Activated T-helper 1 cell treated with anti-CD3 and anti-CD28 coated beads, Interleukin-12 subunit alpha, Interleukin-12 subunit beta, Interleukin-2, Interleukin-4 antibody, amounts not matched to agents 30 ng/mL and 10 ng/mL and 1 ng/mL, durations not matched to agents 14 hours and 24 hours and 36 hours (primary cell): ENCODE data around the gene RHCE. TPM values are rescaled to one million over a fixed set of nuclear protein-coding genes. Genes with fewer than 3 reads are reported as not detected.
"Not testable (repeated sequence)": the region's sequence is repeated elsewhere in the genome, so short reads cannot be mapped to it uniquely, and the experiment has no call there.

Experiments
- DNase-seq: peaks from one replicate; pipeline ENCODE4 v3.0.0; 2021; ENCODE audit warnings: low spot score
- H3K27ac Mint-ChIP-seq: one replicate; pipeline ENCODE4 v1.8.0; 2021; ENCODE audit warnings: mild to moderate bottlenecking, mixed read lengths
- H3K27me3 Mint-ChIP-seq: one replicate; pipeline ENCODE4 v1.8.0; 2022; ENCODE audit warnings: mild to moderate bottlenecking, moderate library complexity, mixed read lengths; ENCODE audit not compliant: insufficient read depth
- H3K36me3 Mint-ChIP-seq: one replicate; pipeline ENCODE4 v1.8.0; 2021; ENCODE audit warnings: low read depth, mixed read lengths
- H3K4me1 Mint-ChIP-seq: one replicate; pipeline ENCODE4 v1.8.0; 2021; ENCODE audit warnings: low read depth, mixed read lengths
- H3K4me3 Mint-ChIP-seq: one replicate; pipeline ENCODE4 v1.8.0; 2021; ENCODE audit warnings: mild to moderate bottlenecking, moderate library complexity, mixed read lengths
- H3K9me3 Mint-ChIP-seq: one replicate; pipeline ENCODE4 v1.8.0; 2021; ENCODE audit warnings: mixed read lengths
- intact Hi-C: fragments of 100-400 bp; cut with micrococcal nuclease; formaldehyde crosslinking; loops from one replicate; pipeline ENCODE4 v1.15.1; 2024
- total RNA-seq: library from RNA; stranded (reverse); gene quantifications from 2 replicates; pipeline ENCODE4 v1.2.3, GENCODE V29; 2022

RHCE gene
- total RNA-seq, 1 donor from 2014 or later: not detected

DNA sequence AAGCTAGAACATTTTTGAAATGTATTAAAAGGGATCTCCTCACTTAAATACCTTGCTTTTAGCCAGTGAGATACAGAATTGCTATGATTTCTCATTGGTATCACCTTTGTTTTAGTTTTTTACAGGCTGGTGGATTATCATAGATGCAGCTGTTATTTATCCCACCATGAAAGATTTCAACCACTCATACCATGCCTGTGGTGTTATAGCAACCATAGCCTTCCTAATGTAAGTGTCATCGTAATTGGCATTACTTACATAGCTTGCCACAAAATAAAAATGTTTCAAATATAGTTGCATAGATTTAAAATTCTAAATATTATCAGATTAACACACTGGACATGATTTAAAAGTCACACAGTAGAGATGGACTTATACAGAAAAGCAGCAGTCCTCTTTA lies 77.8 kb downstream of the RHCE start:
- intact Hi-C loops: no loop called here
- no peaks in the 10 kb centered on the region for H3K27me3 Mint-ChIP-seq
- no peak for DNase-seq
- H3K9me3 Mint-ChIP-seq: no peaks in the 10 kb centered on the region
- no peak overlapping the region for H3K27ac Mint-ChIP-seq
- H3K4me3 Mint-ChIP-seq: no peak overlapping the region
- peaks cover 30% of the 10 kb centered on the region for H3K4me1 Mint-ChIP-seq
- peaks cover 24% of the 10 kb centered on the region for H3K36me3 Mint-ChIP-seq

- Mint-ChIP-seq H3K4me1 (peaks cover 30% of the 10 kb centered on the region), H3K27me3 (no peaks in the 10 kb centered on the region), H3K27ac (no peak overlapping the region), H3K9me3 (no peaks in the 10 kb centered on the region), H3K4me3 (no peak overlapping the region), H3K36me3 (peaks cover 16% of the 10 kb centered on the region)
- intact Hi-C loops: no loop called here
- DNase-seq: no peak
Measured at GRCh38 chr1:25341746-25342145, 78.9 kb downstream of the RHCE start.

DNA sequence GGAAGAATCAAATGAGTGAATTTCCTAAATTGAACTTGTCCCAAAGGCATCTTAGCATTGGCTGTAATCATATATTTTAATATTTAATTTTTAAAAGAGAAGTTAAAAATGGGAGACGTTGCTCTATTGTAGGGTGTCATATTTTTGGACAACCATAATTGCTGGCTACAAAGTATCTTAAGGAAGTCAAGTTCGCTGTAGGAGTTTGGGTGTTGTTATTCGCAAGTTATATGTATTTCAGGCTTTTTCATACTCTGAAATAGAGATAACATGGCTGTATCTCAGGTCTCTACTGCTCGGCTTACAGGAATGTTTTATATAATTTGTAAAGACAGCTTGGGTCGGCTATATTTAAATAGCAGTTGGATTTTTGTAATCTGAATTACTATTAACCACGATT lies 81.6 kb downstream of the RHCE start:
- no peaks in the 10 kb centered on the region for H3K27me3 Mint-ChIP-seq
- intact Hi-C loops: loop anchor here (2.0 to 5.0 kb wide), 3 partner anchors 72 to 92 kb away; partner anchors contain the start of genes MACO1 and RSRP1
- peaks cover 13% of the 10 kb centered on the region for H3K36me3 Mint-ChIP-seq

DNA sequence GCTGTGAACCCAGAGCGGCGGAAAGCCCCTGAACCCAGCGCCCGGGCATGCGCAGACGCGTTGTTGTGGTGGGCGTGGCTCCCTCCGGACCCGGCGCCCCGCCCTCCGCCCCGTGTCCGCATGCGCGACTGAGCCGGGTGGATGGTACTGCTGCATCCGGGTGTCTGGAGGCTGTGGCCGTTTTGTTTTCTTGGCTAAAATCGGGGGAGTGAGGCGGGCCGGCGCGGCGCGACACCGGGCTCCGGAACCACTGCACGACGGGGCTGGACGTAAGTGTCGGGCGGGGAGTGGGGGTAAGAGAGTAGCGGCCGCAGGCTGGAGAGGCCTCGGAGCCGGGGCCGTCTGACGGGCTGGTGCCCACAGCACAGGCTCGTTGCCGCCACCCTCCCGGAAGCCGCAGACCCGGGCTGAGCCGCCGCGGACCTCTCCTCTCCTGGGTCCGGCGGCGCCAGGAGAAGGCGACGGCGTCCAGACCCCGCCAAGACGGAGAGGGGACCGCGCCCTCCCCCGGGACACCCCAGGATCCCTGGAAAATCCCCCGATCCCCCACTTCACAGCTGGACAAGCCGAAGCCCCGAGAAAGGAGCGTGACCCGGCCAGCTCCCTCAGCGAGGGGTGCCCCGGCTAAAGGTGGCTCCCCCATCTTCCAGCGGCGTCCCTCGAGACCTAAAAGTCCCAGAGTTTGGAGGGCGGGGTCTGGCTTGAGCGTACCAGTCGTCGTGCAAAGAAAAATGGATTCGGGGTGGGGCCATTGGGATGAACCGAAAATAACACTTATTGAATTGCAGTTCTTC lies 82.2 kb downstream of the RHCE start, which contains the start of gene TMEM50A:
Gene TMEM50A (plus strand): TSS at position 147 of the 794 bp plus-strand sequence. CDS start 2,153 bp downstream, outside the sequence.
- Mint-ChIP-seq H3K36me3 (peaks cover 8% of the 10 kb centered on the region), H3K4me3 (peak within 1 kb of the TSS; percentile 94)
- intact Hi-C loops: loop anchor here (2.0 to 5.0 kb wide), 3 partner anchors 71 to 92 kb away; partner anchors contain the start of genes MACO1 and RSRP1

More for the DNA sequence above, 81.6 kb downstream of the RHCE start:
- Mint-ChIP-seq H3K4me1 (peaks cover 36% of the 10 kb centered on the region), H3K9me3 (no peaks in the 10 kb centered on the region), H3K27ac (peak overlapping the region; percentile 94), H3K4me3 (peak overlapping the region; percentile 88)
- no peak for DNase-seq

GRCh38 chr1:25337483-25338187 lies 83.0 kb downstream of the RHCE start:
- intact Hi-C loops: loop anchor here (2.0 to 5.0 kb wide), 3 partner anchors 70 to 93 kb away; partner anchors contain the start of genes MACO1 and RSRP1
- not testable (repeated sequence) for H3K36me3 Mint-ChIP-seq, H3K9me3 Mint-ChIP-seq, H3K27me3 Mint-ChIP-seq
- peak; percentile 27 for DNase-seq
- Mint-ChIP-seq H3K27ac (peak overlapping the region; percentile 94), H3K4me3 (peak overlapping the region; percentile 94), H3K4me1 (peaks cover 36% of the 10 kb centered on the region)

More for the DNA sequence above, 82.2 kb downstream of the RHCE start, which contains the start of gene TMEM50A:
- Mint-ChIP-seq H3K27ac (peak within 1 kb of the TSS; percentile 94), H3K27me3 (no peaks in the 10 kb centered on the region), H3K9me3 (no peaks in the 10 kb centered on the region), H3K4me1 (peaks cover 36% of the 10 kb centered on the region)
- DNase-seq: peak; percentile 96

DNA sequence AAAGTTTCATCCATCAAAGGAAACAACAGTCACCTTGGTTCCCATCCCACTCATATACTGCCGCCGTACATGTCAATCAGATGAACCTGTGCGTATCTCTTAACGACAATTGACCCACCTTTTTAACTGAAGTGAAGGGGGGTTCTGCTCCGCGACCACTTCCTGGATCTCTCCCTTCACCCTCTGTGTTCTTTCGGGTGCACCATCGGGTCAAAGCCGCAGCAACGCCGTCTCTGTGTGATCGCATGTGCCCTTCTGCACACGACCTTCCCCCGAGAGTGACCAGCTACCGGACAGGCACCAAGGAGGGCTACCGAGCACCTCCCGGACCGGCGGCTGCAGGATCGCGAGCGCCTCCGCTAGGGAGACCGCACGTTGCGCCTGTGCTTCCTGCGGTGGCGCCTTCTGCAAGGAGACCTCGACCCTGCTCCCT lies 83.7 kb downstream of the RHCE start:
- H3K36me3 Mint-ChIP-seq, H3K27me3 Mint-ChIP-seq, H3K9me3 Mint-ChIP-seq: not testable (repeated sequence)
- Mint-ChIP-seq H3K4me1 (peaks cover 36% of the 10 kb centered on the region), H3K27ac (peak overlapping the region; percentile 79), H3K4me3 (peak overlapping the region; percentile 94)
- DNase-seq: peak; percentile 24
- intact Hi-C loops: loop anchor here (5.0 kb wide), 1 partner anchor 70 kb away; no protein-coding TSS in a partner anchor

GRCh38 chr1:25329950-25330349 lies 90.7 kb downstream of the RHCE start:
- intact Hi-C loops, H3K9me3 Mint-ChIP-seq, H3K36me3 Mint-ChIP-seq, H3K27me3 Mint-ChIP-seq: not testable (repeated sequence)
- Mint-ChIP-seq H3K4me1 (peaks cover 38% of the 10 kb centered on the region), H3K27ac (peak overlapping the region; percentile 51), H3K4me3 (peak overlapping the region; percentile 8)
- peak; percentile 19 for DNase-seq

- peaks cover 35% of the 10 kb centered on the region for H3K4me1 Mint-ChIP-seq
- H3K4me3 Mint-ChIP-seq, H3K36me3 Mint-ChIP-seq, intact Hi-C loops, H3K9me3 Mint-ChIP-seq, DNase-seq, H3K27me3 Mint-ChIP-seq: not testable (repeated sequence)
- H3K27ac Mint-ChIP-seq: peak overlapping the region; percentile 51
Measured at GRCh38 chr1:25329336-25329735, 91.3 kb downstream of the RHCE start.

- intact Hi-C loops, H3K36me3 Mint-ChIP-seq, H3K9me3 Mint-ChIP-seq, H3K27me3 Mint-ChIP-seq, H3K4me3 Mint-ChIP-seq, H3K27ac Mint-ChIP-seq, DNase-seq: not testable (repeated sequence)
- peaks cover 30% of the 10 kb centered on the region for H3K4me1 Mint-ChIP-seq
Measured at GRCh38 chr1:25328791-25329185, 91.8 kb downstream of the RHCE start.

GRCh38 chr1:25327864-25328790 lies 92.5 kb downstream of the RHCE start:
- H3K9me3 Mint-ChIP-seq, H3K27me3 Mint-ChIP-seq, intact Hi-C loops, H3K36me3 Mint-ChIP-seq, H3K4me3 Mint-ChIP-seq, H3K27ac Mint-ChIP-seq, DNase-seq: not testable (repeated sequence)
- peaks cover 23% of the 10 kb centered on the region for H3K4me1 Mint-ChIP-seq

DNA sequence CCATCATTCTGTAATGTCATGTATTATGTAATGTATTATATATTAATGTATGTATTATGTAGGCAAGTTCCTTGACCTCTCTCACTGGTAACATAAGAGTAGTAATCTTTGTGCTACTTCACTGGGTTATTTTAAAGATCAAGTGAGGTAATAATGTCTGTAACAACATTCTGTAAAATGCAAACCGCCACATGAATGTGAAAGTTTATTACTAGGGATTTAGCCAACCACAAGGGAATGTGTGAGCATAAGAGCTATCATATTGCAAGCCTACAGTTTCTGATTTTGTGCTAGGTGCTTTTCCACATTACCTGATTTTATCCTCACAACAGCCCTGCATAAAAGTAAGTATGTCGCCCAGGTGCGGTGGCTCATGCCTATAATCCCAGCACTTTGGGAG lies 96.2 kb downstream of the RHCE start:
- intact Hi-C loops, DNase-seq, H3K27me3 Mint-ChIP-seq, H3K4me3 Mint-ChIP-seq, H3K36me3 Mint-ChIP-seq, H3K4me1 Mint-ChIP-seq, H3K27ac Mint-ChIP-seq, H3K9me3 Mint-ChIP-seq: not testable (repeated sequence)

DNA sequence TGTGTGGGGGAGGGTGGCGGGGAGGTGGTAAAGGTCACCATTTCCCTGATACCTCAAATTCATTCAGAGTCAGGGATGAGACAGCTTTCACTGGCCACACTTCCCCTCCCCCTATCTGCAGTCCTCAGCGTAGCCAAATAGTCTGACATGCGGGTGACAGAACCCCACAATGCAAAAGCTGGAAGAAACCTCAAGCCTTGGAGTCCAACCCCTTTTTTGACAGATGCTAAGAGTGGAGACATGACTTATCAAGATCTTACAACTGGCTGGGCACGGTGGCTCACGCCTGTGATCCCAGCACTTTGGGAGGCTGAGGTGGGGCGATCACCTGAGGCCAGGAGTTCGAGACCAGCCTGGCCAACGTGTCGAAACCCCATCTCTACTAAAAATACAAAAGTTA lies 98.5 kb downstream of the RHCE start:
- H3K4me3 Mint-ChIP-seq, H3K36me3 Mint-ChIP-seq, H3K9me3 Mint-ChIP-seq, intact Hi-C loops, H3K27me3 Mint-ChIP-seq, H3K4me1 Mint-ChIP-seq, H3K27ac Mint-ChIP-seq, DNase-seq: not testable (repeated sequence)
